GM21447 (cell line): Measurements from ENCODE around the gene VAMP3.

Experiments used
- ATAC-seq: cut with Tn5 transposase; IDR thresholded peaks from one replicate; pipeline ENCODE4 v1.9.1; 2021; ENCODE audit not compliant: unreplicated experiment

Gene VAMP3

DNA sequence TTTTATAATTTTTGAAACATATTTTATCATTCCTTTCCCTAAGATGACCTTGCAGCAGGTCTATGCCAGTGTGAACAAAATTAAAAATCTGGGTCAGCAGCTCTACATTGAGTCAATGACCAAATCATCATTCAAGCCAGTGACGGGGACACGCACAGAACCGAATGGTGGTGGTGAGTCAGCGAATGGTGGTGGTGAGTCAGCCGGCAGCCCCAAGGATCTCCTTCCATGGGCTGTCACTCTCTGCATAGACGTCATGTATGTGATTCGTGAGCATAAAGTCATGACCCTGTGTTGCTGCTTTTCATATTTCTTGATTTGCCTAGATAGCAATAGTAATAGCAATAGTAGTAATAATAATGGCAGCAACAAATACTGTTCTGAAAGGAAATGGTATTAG is 39.3 kb downstream of the VAMP3 start:
- ATAC-seq = no peak

DNA sequence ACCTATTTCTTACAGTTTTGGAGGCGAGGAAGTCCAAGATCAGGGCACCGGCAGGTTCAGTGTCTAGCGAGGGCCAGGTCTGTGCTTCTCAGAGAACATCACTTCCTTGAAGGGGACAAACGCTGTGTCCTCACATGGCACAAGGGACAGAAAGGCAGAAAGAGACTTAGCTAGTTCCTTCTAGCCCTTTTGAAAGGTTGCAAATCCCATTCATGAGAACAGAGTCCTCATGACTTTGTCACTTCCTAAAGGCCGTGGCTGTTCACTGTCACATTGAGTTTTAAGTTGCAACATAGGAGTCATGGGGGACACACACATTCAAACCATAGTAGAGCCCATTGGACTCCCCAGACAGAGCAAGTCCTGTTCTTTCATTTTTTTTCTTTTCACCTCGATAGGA is 40.4 kb downstream of the VAMP3 start:
- ATAC-seq = no peak

DNA sequence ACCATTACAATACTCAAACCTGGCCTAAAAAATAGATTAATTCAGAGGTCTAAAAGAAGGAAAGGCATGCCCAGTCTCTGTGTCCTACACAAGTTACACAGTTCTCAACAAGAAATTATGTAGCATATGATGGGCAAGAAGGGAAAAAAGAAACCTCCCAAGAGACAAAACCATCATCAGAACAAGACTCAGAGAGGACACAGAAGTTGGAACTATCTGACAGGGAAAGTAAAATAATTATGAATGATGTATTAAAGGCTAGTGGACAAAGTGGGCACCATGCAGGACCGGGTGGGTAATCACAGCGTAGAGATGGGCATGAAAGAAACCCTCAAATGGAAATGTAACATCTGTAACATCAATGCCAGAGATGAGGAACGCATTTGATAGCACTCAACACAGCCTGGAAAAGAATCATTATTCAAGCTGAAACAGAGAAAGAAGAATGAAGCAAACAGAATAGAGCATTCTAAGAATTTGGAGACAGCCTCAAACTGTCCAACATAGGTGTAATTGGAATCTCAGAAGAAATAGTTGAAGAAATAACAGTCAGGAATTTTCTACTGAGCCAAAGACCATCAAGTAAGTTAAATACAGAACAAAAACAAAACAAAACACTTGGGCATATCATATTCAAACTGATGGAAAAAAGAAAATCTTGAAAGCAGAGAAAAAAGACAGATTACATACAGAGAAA is 42.7 kb downstream of the VAMP3 start:
- no peak for ATAC-seq

DNA sequence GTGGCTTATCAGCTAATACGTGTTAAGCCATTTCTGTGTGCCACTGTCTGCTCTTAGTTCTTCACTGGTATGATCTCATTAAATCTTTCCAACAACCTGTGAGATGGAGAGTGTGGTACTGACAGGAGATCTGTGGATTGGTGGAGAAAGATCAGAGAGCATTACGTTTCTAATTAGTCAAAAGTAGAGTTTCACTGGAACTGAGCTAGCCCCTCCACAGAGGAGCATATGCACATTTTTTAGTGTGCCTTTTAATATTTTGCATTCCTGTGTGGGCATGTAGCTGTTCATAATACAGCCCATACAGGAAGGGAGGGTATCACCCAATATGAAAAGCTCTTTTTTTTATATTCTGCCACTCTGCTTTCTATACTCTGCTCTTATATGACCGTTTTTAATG is 50.2 kb downstream of the VAMP3 start:
- no peak for ATAC-seq

DNA sequence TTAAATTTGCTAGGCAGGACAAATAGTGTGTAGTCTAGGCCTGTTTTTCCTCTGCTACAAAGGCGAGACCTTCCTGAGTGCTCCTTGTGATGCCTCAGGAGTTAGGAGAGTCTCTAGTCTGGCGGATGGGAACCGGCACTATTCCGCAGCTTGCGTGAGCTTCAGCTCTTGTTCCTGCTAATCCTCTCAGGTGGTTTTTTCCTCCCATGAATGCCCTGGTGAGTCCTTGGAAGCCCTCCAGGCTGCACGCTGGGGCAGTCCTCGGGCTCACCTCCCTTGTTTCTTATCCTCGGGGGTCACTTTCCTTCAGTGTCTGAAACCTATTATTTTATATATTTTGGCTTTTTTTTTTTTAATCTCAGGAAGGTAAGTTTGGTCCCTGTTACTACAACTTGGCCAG is 53.6 kb downstream of the VAMP3 start:
- no peak for ATAC-seq

DNA sequence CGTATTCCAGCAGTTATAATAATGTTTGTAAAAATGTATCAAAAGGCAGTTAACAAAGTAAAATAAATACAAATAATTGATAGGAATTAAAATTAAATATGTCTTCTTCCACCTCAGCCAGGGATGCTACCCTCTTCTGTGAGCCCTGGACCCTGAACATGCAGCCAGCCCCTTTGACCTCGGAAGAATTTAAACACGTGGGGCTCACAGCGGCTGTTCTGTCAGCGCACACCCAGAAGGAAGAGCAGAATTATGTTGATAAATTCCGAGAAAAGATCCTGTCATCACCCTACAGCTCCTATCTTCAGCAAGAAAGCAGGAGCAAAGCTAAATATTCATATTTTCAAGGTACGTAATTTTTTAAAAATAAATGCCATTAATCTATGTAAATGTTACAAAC is 55.3 kb downstream of the VAMP3 start:
- no peak for ATAC-seq

DNA sequence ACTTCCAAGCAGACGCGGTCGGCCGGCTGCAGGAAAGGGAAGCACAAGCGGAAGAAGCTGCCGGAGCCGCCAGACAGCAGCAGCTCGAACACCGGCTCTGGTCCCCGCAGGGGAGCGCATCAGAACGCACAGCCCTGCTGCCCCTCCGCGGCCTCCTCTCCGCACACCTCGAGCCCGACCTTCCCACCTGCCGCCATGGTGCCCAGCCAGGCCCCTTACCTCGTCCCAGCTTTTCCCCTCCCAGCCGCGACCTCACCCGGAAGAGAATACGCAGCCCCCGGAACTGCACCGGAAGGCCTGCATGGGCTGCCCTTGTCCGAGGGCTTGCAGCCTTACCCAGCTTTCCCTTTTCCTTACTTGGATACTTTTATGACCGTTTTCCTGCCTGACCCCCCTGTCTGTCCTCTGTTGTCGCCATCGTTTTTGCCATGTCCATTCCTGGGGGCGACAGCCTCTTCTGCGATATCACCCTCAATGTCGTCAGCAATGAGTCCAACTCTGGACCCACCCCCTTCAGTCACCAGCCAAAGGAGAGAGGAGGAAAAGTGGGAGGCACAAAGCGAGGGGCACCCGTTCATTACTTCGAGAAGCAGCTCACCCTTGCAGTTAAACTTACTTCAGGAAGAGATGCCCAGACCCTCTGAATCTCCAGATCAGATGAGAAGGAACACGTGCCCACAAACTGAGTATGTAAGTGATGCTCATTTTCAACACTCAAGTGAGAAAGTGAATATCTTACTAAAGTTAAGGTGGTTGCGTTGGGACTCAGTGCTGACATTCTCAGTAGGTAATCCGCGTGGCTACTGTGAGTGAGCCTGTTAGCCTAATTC is 56.2 kb downstream of the VAMP3 start:
- ATAC-seq = no peak
